ENCODE data around the gene RPP30.
"Not testable (repeated sequence)": the region's sequence is repeated elsewhere in the genome, so short reads cannot be mapped to it uniquely, and the experiment has no call there.

Gene RPP30

GRCh38 chr10:90917968-90918318 is 46.2 kb downstream of the RPP30 start:
- no peak for DNase-seq

- no peak for DNase-seq
Measured at GRCh38 chr10:90919683-90920574, 48.2 kb downstream of the RPP30 start.

- no peak for DNase-seq
Measured at GRCh38 chr10:90920986-90921666, 49.4 kb downstream of the RPP30 start, which contains the start of gene ANKRD1. Gene ANKRD1, minus strand, starts transcription at chr10:90921087. Its CDS starts 60 bp downstream, at chr10:90921027.

GRCh38 chr10:90921906-90922305 is 50.1 kb downstream of the RPP30 start:
- DNase-seq: no peak

GRCh38 chr10:90923111-90923731 is 51.4 kb downstream of the RPP30 start:
- no peak for DNase-seq

- no peak for DNase-seq
Measured at GRCh38 chr10:90924552-90924951, 52.8 kb downstream of the RPP30 start.

- DNase-seq: no peak
Measured at GRCh38 chr10:90925079-90926029, 53.6 kb downstream of the RPP30 start.

- no peak for DNase-seq
Measured at GRCh38 chr10:90927293-90927692, 55.5 kb downstream of the RPP30 start.

GRCh38 chr10:90929179-90929578 is 57.4 kb downstream of the RPP30 start:
- no peak for DNase-seq

GRCh38 chr10:90930070-90930837 is 58.5 kb downstream of the RPP30 start:
- DNase-seq: no peak

- DNase-seq: no peak
Measured at GRCh38 chr10:90930971-90931871, 59.4 kb downstream of the RPP30 start.

GRCh38 chr10:90935581-90936275 is 64.0 kb downstream of the RPP30 start:
- DNase-seq: no peak

GRCh38 chr10:90936276-90936659 is 64.5 kb downstream of the RPP30 start:
- DNase-seq: no peak

GRCh38 chr10:90937645-90938258 is 66.0 kb downstream of the RPP30 start:
- no peak for DNase-seq

GRCh38 chr10:90939116-90939515 is 67.3 kb downstream of the RPP30 start:
- DNase-seq: no peak

GRCh38 chr10:90939648-90940047 is 67.9 kb downstream of the RPP30 start:
- no peak for DNase-seq

- DNase-seq: not testable (repeated sequence)
Measured at GRCh38 chr10:90942980-90943379, 71.2 kb downstream of the RPP30 start.

- DNase-seq: no peak
Measured at GRCh38 chr10:90944749-90945148, 73.0 kb downstream of the RPP30 start.

- DNase-seq: no peak
Measured at GRCh38 chr10:90945491-90946070, 73.8 kb downstream of the RPP30 start.
